Activated T-cell treated with anti-CD3 and anti-CD28 coated beads, Interleukin-2, amount 50 U/mL, for 4 hours (primary cell): ENCODE data around the gene TNFRSF18. TPM values are rescaled to one million over a fixed set of nuclear protein-coding genes. Genes with fewer than 3 reads are reported as not detected.
"Not testable (repeated sequence)": the region's sequence is repeated elsewhere in the genome, so short reads cannot be mapped to it uniquely, and the experiment has no call there.

Experiments used
- ATAC-seq, 2 donors: fragments of 200-7000 bp; cut with Tn5 transposase; one replicate each; pipeline ENCODE4 v1.10.0; 2021
- DNase-seq: peaks from one replicate; pipeline ENCODE4 v3.0.0-alpha.2; 2020
- H3K27me3 Mint-ChIP-seq: one replicate; pipeline ENCODE4 v1.8.0; 2021; ENCODE audit warnings: low read depth, mixed read lengths
- H3K36me3 Mint-ChIP-seq: one replicate; pipeline ENCODE4 v1.8.0; 2022; ENCODE audit warnings: mixed read lengths; ENCODE audit not compliant: insufficient read depth
- H3K4me1 Mint-ChIP-seq: one replicate; pipeline ENCODE4 v1.8.0; 2021; ENCODE audit warnings: low read depth, mixed read lengths
- H3K4me3 Mint-ChIP-seq: one replicate; pipeline ENCODE4 v1.8.0; 2021; ENCODE audit warnings: mild to moderate bottlenecking, moderate library complexity, mixed read lengths
- H3K9me3 Mint-ChIP-seq: one replicate; pipeline ENCODE4 v1.8.0; 2021; ENCODE audit warnings: mixed read lengths
- total RNA-seq, 3 donors: library from RNA; stranded (reverse); gene quantifications; one replicate each; pipeline ENCODE4 v1.2.1, GENCODE V29; 2021

The TNFRSF18 gene
- total RNA-seq, 3 donors from 2014 or later = 102 to 212 (median 155) TPM

DNA sequence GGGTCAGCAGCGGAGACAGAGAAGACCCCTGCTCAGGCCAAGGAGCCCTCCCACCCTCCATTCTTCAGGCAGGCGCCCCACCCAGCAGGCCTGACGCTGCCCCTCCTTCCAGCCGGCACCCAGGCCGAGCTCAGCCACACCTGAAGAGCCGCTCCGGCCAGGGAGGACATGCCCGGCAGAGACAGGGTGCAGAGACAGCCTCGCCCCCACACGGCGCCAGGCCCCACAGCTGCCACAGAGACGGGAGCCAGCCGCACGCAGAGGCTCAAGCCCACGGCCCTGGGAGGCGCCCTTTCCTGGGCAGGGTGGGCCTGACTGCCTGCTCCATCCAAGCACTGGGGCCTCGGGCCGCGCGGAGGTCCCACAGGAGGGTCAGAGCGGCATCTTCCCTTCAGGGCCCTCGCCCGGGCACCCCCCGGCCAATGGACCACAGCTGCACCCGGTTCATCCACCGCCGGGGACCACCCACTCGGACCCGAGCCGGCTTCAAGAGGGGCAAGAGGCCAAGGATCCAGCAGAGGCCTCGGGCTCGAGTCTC lies 27.5 kb downstream of the TNFRSF18 start:
- no peak overlapping the region for H3K4me3 Mint-ChIP-seq
- H3K27me3 Mint-ChIP-seq = peaks cover 15% of the 10 kb centered on the region
- peaks cover 12% of the 10 kb centered on the region for H3K4me1 Mint-ChIP-seq
- ATAC-seq = no peak
- H3K9me3 Mint-ChIP-seq = no peaks in the 10 kb centered on the region
- H3K36me3 Mint-ChIP-seq = no peaks in the 10 kb centered on the region
- DNase-seq = no peak

DNA sequence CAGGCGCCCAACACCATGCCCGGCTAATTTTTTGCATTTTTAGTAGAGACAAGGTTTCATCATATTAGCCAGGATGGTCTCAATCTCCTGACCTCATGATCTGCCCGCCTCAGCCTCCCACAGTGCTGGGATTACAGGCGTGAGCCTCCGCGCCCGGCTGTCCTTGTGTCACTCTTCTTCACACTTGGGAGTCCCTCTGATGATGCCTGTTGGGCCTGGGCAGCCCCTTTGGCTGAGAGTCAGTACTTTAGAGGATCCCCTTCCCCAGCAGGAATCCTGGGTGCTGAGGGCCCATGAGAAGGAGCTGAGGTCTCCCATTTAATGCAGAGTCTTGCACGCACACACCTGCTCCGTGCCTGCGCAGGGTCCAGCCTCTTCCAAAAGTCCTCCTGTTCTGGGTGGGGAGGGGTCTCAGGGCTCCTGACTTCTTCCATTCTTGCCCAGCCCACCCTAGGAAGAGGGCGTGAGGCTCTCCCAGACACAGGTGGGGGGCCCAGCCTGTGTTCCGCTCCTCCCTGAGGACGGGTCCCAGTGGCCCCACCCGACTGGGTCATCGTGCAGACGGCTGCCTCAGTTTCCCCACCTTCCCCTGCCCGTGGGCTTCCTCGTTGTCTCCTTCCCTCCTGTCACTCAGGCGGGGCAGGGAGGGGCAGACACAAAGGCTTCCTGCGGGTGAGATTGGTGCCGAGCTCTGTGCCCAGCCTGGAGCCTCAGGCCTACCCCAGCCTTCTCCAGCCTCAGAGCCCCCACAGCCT lies 28.8 kb downstream of the TNFRSF18 start:
- H3K4me1 Mint-ChIP-seq = peaks cover 15% of the 10 kb centered on the region
- H3K27me3 Mint-ChIP-seq = peaks cover 11% of the 10 kb centered on the region
- DNase-seq = no peak
- ATAC-seq = no peak
- no peak overlapping the region for H3K4me3 Mint-ChIP-seq
- H3K36me3 Mint-ChIP-seq = no peaks in the 10 kb centered on the region
- H3K9me3 Mint-ChIP-seq = no peaks in the 10 kb centered on the region

DNA sequence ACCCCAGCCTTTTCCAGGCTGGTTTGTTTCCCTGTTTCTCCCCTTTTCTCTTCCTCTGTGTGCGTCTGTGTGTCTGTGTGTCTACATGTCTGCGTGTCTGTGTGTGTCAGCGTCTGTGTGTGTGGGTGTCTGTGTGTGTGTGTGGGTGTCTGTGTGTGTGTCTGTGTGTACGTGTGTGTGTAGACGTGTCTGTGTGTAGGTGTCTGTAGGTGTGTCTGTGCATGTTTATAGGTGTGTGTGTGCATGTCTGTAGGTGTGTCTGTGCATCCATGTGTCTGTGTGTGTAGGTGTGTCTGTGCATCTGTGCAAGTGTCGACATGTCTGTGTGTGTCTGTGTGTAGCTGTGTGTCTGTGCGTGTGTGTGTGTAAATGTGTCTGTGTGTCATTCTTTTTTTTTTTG lies 29.5 kb downstream of the TNFRSF18 start:
- H3K27me3 Mint-ChIP-seq = peaks cover 12% of the 10 kb centered on the region
- DNase-seq (no peak), ATAC-seq (no peak)
- H3K4me1 Mint-ChIP-seq = peaks cover 18% of the 10 kb centered on the region
- H3K9me3 Mint-ChIP-seq = no peaks in the 10 kb centered on the region
- no peak overlapping the region for H3K4me3 Mint-ChIP-seq
- H3K36me3 Mint-ChIP-seq = no peaks in the 10 kb centered on the region

DNA sequence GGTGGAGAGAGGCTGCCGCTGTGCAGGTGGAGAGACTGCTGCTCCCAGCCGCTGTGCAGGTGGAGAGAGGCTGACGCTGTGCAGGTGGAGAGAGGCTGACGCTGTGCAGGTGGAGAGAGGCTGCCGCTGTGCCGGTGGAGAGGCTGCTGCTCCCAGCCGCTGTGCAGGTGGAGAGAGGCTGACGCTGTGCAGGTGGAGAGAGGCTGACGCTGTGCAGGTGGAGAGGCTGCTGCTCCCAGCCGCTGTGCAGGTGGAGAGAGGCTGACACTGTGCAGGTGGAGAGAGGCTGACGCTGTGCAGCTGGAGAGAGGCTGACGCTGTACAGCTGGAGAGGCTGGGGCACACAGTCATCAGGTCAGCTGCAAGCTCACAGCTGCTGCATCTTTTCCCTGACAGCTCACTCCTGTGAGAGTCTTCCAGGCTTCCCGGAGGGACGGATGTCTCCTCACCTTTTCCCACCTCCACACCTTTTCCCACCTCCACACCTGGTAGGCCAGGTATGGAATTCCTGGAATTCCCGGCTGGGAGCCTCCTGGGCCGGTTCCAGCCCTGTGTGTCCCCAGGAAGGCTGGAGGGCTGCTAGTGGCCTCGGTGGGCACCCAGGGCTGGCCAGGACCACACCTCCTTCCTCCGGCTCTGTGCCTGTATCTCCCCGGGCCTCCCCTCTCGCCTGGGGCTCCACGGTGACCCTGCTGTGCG lies 30.2 kb downstream of the TNFRSF18 start:
- Mint-ChIP-seq H3K27me3 (peaks cover 12% of the 10 kb centered on the region), H3K4me1 (peaks cover 18% of the 10 kb centered on the region)
- H3K36me3 Mint-ChIP-seq, H3K9me3 Mint-ChIP-seq, ATAC-seq, H3K4me3 Mint-ChIP-seq, DNase-seq: not testable (repeated sequence)

DNA sequence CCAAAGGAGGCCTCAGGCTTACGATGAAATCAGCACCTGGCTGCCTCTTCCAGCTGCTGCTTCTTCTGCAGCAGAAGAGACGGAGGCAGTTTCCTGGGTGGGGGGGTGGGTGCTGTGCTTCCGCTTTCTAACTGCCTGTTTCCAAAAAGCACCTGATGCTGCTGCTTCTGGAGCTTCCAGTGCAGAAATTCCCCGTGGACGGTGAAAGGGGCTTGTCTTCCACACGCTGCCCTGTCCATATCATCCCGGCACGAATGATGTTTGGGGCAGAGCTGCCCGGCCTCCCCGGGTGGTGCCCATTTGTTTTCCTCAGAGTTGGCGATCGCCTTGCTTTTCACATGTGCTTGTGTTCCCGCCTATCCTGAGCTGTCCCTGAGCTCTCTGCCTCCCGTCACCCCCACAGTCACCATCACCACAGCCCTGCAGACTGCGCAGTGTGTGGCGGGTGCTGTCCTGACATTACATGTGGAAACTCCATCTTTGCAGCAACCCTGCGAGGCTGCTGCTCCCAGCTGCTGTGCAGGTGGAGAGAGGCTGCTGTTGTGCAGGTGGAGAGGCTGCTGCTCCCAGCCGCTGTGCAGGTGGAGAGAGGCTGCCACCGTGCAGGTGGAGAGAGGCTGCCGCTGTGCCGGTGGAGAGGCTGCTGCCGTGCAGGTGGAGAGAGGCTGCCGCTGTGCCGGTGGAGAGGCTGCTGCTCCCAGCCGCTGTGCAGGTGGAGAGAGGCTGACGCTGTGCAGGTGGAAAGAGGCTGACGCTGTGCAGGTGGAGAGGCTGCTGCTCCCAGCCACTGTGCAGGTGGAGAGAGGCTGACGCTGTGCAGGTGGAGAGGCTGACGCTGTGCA lies 30.9 kb downstream of the TNFRSF18 start:
- Mint-ChIP-seq H3K27me3 (peaks cover 10% of the 10 kb centered on the region), H3K4me3 (no peak overlapping the region), H3K9me3 (no peaks in the 10 kb centered on the region), H3K36me3 (no peaks in the 10 kb centered on the region), H3K4me1 (peaks cover 18% of the 10 kb centered on the region)
- DNase-seq (no peak), ATAC-seq (no peak)

DNA sequence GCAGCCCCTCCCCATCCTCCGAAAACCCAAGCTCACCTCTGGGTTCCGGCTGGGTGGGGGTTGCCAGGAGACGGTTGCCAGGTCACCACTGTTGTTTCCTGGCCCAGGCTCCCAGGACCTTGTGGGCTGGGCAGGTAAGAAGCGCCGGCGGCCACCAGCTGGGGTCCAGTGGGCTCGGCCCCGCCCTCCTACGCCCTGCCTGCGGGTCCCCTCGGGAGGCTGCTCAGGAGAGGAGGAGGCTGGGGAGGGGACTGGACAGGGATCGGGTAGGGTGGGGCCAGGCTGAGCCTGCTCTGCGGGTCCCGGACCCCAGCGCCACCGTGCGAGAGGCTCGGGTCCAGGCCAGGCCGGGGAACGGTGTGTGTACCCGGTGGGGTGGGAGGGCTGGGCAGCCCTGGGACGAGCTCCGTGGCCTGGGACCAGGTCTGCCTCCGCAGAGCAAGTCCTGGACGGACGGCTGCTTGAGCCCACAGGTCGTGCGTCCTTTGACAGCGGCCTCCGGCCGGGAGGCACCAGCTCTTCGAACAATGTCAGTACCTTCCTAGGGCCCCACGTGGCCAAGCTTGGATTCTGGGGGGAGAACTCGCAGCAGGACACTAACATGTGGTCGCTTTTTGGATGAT lies 32.5 kb downstream of the TNFRSF18 start, which contains the start of gene TTLL10:
Gene TTLL10 (plus strand): TSS at position 88 of the 623 bp plus-strand sequence. CDS start 5,336 bp downstream, outside the sequence.
- peak; percentile 38 to 48 for ATAC-seq

DNA sequence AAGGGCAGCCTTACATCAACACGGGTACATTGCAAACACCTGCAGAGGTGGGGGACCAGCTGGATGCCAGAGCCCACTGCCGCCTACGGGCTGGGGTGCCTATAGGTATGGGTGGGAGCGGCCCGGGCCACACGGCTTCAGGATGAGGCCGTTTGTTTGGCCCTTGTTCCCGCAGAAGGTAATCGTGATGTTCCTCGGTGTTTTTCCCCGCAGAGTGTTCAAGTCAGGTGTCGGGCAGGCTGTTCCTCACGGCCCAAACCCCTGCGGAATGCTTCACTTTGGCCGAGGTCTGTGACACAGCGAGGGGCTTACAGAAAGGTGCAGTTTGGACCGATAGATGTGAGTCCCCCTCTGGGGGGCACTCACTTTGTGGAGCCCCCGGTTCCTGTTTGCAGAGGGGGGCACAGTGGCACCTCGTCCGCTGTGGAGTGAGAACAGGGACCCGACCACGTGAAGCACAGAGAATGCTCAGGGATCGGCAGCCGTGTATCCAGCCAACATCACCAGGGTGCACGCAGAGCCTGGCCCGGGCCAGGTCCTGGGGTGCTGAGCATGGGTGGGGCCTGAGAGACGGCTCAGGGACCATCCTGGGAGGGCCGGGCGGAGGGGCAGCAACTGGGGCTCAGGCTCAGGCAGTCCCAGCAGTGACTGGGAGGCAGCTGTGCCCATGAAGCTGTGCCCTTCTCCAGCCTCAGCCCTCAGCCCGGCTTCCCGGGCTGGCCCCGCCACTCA lies 33.2 kb downstream of the TNFRSF18 start:
- DNase-seq (no peak), ATAC-seq (peak in 1 of 2 donors; percentile 24)
- H3K27me3 Mint-ChIP-seq = peaks cover 12% of the 10 kb centered on the region
- no peaks in the 10 kb centered on the region for H3K9me3 Mint-ChIP-seq
- no peak overlapping the region for H3K4me3 Mint-ChIP-seq
- no peaks in the 10 kb centered on the region for H3K36me3 Mint-ChIP-seq
- H3K4me1 Mint-ChIP-seq = peaks cover 23% of the 10 kb centered on the region

More for the DNA sequence above, 32.5 kb downstream of the TNFRSF18 start, which contains the start of gene TTLL10:
- Mint-ChIP-seq H3K4me3 (no peak within 1 kb of the TSS), H3K9me3 (no peaks in the 10 kb centered on the region), H3K27me3 (peaks cover 12% of the 10 kb centered on the region), H3K36me3 (no peaks in the 10 kb centered on the region), H3K4me1 (peaks cover 23% of the 10 kb centered on the region)
- DNase-seq = no peak

DNA sequence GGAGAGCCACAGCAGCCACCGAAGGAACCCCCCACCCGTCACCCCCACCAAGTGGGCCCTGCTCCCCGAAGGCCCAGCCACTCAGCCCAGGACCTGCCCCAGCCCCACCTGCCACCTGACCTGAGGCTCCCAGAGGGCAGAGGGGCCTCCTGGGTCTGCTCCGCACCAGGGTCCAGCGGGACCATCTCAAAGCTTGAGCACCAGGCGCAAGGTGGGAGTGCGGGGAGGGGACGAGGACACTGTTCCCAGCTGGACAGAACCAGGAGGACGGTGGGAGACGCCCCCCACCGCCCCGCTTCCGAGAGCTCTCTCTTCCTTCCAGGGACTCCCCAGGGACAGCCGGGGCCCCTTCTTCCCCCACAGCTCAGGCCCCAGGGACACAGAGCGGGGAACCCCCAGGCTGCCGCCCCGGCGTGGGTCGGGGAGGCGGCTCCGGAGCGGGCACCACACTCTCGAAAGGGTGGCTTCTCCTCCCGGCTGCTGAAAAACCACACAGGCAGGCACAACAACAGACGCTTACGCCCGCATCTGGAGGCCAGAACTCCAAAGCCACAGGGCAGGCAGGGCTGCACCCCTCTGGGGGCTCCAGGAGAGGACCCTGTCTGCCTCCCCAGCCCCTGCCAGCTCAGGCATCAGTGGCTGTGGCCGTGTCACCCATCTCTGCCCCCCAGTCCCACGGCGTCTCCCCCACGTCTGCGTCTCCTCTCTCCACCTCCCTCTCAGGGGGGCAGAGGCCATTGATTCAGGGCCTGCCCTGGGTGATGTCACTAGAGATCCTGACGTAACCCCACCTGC lies 34.6 kb downstream of the TNFRSF18 start:
- Mint-ChIP-seq H3K4me1 (peaks cover 20% of the 10 kb centered on the region), H3K9me3 (no peaks in the 10 kb centered on the region), H3K27me3 (peaks cover 9% of the 10 kb centered on the region), H3K36me3 (no peaks in the 10 kb centered on the region), H3K4me3 (no peak overlapping the region)
- peak; percentile 47 to 55 for ATAC-seq
- DNase-seq = peak; percentile 33

DNA sequence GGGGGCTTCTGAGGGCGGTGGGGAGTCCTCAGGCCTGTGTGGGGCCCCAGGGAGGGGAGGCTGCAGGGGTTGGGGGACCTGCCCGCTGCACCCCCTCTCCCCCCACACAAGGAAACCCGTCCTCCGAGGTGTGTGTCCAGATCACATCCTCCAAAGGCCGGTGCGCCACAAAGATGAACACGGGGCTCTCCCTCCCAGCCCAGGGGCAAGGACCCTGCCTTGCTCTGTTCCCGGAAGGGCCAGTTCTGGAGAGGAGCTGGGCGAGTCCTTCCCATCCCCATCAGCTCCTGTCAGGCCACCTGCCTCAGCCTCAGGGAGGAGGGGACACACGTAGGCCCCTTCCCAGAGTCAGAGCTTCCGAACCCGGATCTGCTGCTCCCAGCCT lies 35.2 kb downstream of the TNFRSF18 start:
- no peaks in the 10 kb centered on the region for H3K9me3 Mint-ChIP-seq
- peaks cover 19% of the 10 kb centered on the region for H3K4me1 Mint-ChIP-seq
- no peak for DNase-seq
- no peaks in the 10 kb centered on the region for H3K36me3 Mint-ChIP-seq
- no peak for ATAC-seq
- H3K4me3 Mint-ChIP-seq = no peak overlapping the region
- peaks cover 9% of the 10 kb centered on the region for H3K27me3 Mint-ChIP-seq

DNA sequence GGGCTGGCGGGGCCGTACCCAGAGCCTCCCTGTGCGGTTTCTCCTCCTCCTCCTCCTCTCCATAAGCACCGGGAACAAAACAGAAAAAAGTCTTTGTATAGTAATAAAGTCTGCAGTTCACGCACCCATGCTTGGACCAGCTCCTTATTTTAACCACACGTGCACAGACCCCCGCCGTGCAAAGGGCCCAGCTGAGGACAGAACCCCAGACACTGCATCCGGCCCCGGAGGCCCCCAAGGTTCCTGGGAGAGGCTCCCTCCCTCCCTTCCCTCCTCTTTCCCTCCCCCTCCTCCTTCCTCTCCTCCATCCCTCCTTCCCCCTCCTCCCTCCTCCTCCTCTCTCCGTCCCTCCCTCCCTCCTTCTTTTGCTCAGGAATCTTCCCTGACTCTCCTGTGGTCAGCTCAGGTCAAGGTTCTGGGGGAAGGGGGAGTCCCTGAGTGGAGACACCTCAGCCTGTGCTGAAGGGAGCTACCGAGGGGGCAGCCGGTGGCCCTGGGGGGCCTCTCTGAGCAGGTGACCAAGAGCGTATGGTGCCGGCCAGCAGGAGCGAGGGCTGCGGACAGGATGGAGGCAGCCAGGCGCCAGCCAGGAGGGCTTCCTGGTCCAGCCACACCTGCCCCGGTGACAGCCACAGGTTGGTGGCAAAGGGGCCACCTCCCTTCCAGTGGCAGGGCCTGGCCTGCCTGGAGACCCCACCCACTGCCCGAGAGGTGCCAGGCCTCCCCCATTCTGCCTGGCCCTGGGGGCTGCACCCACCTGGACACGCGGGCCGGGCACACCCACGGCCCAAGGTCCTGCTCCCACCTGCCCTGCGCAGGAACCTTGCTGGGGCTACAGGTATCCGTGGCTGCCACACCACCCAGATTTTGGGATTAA lies 35.9 kb downstream of the TNFRSF18 start:
- DNase-seq = no peak
- Mint-ChIP-seq H3K4me1 (peaks cover 22% of the 10 kb centered on the region), H3K4me3 (no peak overlapping the region), H3K9me3 (no peaks in the 10 kb centered on the region), H3K36me3 (no peaks in the 10 kb centered on the region), H3K27me3 (peaks cover 9% of the 10 kb centered on the region)
- ATAC-seq = no peak

DNA sequence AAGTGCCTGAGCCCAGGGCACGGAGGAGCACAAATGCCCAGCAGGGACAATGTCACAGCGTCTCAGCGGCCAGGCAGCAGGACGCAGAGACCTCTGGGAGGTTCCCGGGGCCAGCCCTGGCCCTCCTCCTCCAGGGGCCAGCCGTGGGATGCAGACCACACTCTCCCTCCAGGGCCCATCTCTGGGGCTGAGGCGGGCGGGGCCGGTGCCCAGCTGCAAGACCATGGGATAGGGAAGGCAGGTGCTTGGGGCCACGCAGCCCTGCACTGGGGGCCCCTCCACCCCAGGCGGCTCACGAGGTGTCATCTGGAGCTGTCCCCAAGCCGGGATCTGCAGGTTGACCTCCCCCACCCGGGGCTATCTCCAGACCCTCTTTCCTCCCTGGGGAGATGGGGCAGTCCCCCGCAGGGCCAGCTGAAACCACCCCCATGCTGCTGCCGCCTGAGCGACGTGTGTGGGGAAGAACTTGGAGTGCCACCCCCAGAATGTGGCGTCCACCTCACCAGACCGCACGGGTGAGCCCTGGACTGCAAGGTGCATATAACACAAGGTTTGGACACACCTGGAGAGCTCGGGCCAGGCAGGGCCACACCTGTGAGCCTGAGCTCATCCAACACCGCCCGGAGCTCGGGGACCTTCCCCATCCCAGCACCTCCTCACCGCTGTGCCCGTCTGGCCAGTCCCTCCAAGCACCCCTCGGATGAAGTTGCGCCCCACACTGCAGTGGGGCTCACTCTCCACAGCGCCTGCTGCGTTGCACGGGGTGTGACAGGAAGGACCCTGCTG lies 36.8 kb downstream of the TNFRSF18 start:
- no peak overlapping the region for H3K4me3 Mint-ChIP-seq
- H3K27me3 Mint-ChIP-seq = peaks cover 9% of the 10 kb centered on the region
- H3K4me1 Mint-ChIP-seq = peaks cover 20% of the 10 kb centered on the region
- H3K36me3 Mint-ChIP-seq = no peaks in the 10 kb centered on the region
- no peak for ATAC-seq
- no peak for DNase-seq
- no peaks in the 10 kb centered on the region for H3K9me3 Mint-ChIP-seq
